GM21367 (cell line): ENCODE measurements around the gene MUC2.

ENCODE experiments used
- ATAC-seq: cut with Tn5 transposase; IDR thresholded peaks from one replicate; pipeline ENCODE4 v1.9.1; 2021; ENCODE audit not compliant: unreplicated experiment

The MUC2 gene

GRCh38 chr11:1074244-1075221, at the start of gene MUC2:
Gene MUC2, plus strand, starts transcription at chr11:1074874.
- no peak for ATAC-seq

- ATAC-seq, result no peak
These were observed 49.1 kb upstream of the MUC2 start for GRCh38 chr11:1025410-1026162.

GRCh38 chr11:1026163-1026450, 48.6 kb upstream of the MUC2 start:
- ATAC-seq, result no peak

GRCh38 chr11:1026641-1027482, 47.8 kb upstream of the MUC2 start:
- no peak for ATAC-seq

GRCh38 chr11:1027483-1028290, 47.0 kb upstream of the MUC2 start:
- no peak for ATAC-seq

- ATAC-seq, result no peak
These were observed 46.5 kb upstream of the MUC2 start for GRCh38 chr11:1028291-1028540.

GRCh38 chr11:1028616-1029015, 46.1 kb upstream of the MUC2 start:
- ATAC-seq, result no peak

GRCh38 chr11:1029051-1029450, 45.6 kb upstream of the MUC2 start:
- ATAC-seq, result no peak

GRCh38 chr11:1029654-1030053, 45.0 kb upstream of the MUC2 start:
- ATAC-seq, result no peak

- no peak for ATAC-seq
These were observed 44.6 kb upstream of the MUC2 start for GRCh38 chr11:1030086-1030485.

GRCh38 chr11:1030556-1030955, 44.1 kb upstream of the MUC2 start:
- ATAC-seq, result no peak

- no peak for ATAC-seq
These were observed 43.4 kb upstream of the MUC2 start for GRCh38 chr11:1031121-1031899.

GRCh38 chr11:1032310-1032891, 42.3 kb upstream of the MUC2 start:
- ATAC-seq, result no peak

GRCh38 chr11:1033016-1033798, 41.5 kb upstream of the MUC2 start:
- ATAC-seq, result no peak

- ATAC-seq, result no peak
These were observed 40.7 kb upstream of the MUC2 start for GRCh38 chr11:1034001-1034400.

- no peak for ATAC-seq
These were observed 40.0 kb upstream of the MUC2 start for GRCh38 chr11:1034456-1035295.

GRCh38 chr11:1035577-1036283, 38.9 kb upstream of the MUC2 start:
- no peak for ATAC-seq
